Hepatocyte (in vitro differentiated cells): ENCODE results near the gene ZBTB20. TPM values are rescaled to one million over a fixed set of nuclear protein-coding genes. Genes with fewer than 3 reads are reported as not detected.
A peak's percentile ranks its signal among the peaks of the same experiment; 100 is the strongest.

Experiments
- DNase-seq: peaks from one replicate; pipeline ENCODE4 v3.0.0-alpha.2; 2016; ENCODE audit warnings: low spot score
- H2AFZ ChIP-seq: fragments of 200-600 bp; sonication (generic); 2 replicates; pipeline ENCODE4 v1.6.0; 2016; ENCODE audit warnings: antibody characterized with exemption, mild to moderate bottlenecking
- H3K27ac ChIP-seq: fragments of 200-600 bp; sonication (generic); 2 replicates; pipeline ENCODE4 v1.5.1; 2016; ENCODE audit warnings: mild to moderate bottlenecking
- H3K27me3 ChIP-seq: fragments of 200-600 bp; sonication (generic); 2 replicates; pipeline ENCODE4 v1.6.1; 2016
- H3K36me3 ChIP-seq: fragments of 200-600 bp; sonication (generic); replicated peaks from 2 replicates; pipeline ENCODE4 v1.5.1; 2016; ENCODE audit warnings: low read depth; ENCODE audit not compliant: insufficient read depth
- H3K4me1 ChIP-seq: fragments of 200-600 bp; sonication (generic); 2 replicates; pipeline ENCODE4 v1.5.1; 2016; ENCODE audit warnings: mild to moderate bottlenecking, moderate library complexity; ENCODE audit not compliant: insufficient read depth
- H3K4me2 ChIP-seq: fragments of 200-600 bp; sonication (generic); 2 replicates; pipeline ENCODE4 v1.6.0; 2016
- H3K4me3 ChIP-seq: fragments of 200-600 bp; sonication (generic); 2 replicates; pipeline ENCODE4 v1.5.1; 2016; ENCODE audit warnings: mild to moderate bottlenecking
- H3K79me2 ChIP-seq: fragments of 200-600 bp; sonication (generic); 2 replicates; pipeline ENCODE4 v1.6.0; 2017; ENCODE audit warnings: mild to moderate bottlenecking
- H3K9me2 ChIP-seq: fragments of 200-600 bp; sonication (generic); replicated peaks from 2 replicates; pipeline ENCODE4 v1.6.0; 2017; ENCODE audit warnings: mild to moderate bottlenecking; ENCODE audit not compliant: insufficient read depth
- H3K9me3 ChIP-seq: fragments of 200-600 bp; sonication (generic); 2 replicates; pipeline ENCODE4 v1.5.1; 2016; ENCODE audit warnings: low read depth, mild to moderate bottlenecking
- H4K20me1 ChIP-seq: fragments of 200-600 bp; sonication (generic); 2 replicates; pipeline ENCODE4 v1.6.0; 2016; ENCODE audit warnings: mild to moderate bottlenecking; ENCODE audit not compliant: insufficient read depth, poor library complexity, severe bottlenecking
- CTCF ChIP-seq: fragments of 200-600 bp; sonication (generic); IDR thresholded peaks from 2 replicates; pipeline ENCODE4 v1.5.1; 2016; ENCODE audit warnings: antibody characterized with exemption, mild to moderate bottlenecking; ENCODE audit not compliant: poor library complexity
- EZH2 ChIP-seq: fragments of 200-600 bp; sonication (generic); IDR thresholded peaks from 2 replicates; pipeline ENCODE4 v1.6.1; 2016; ENCODE audit warnings: antibody characterized with exemption, mild to moderate bottlenecking, borderline replicate concordance
- EZH2phosphoT487 ChIP-seq: fragments of 200-600 bp; sonication (generic); IDR thresholded peaks from one replicate; pipeline ENCODE4 v1.6.1; 2018; ENCODE audit warnings: antibody characterized with exemption, mild to moderate bottlenecking, low read depth, moderate library complexity; ENCODE audit not compliant: unreplicated experiment, severe bottlenecking
- WGBS: methylation state at CpG from one replicate; pipeline ENCODE4 v1.1.6; 2016; ENCODE audit warnings: low lambda C conversion rate; ENCODE audit errors: missing lambda C conversion rate; 5-methylcytosine and 5-hydroxymethylcytosine counted together
- polyA plus RNA-seq: library from polyadenylated mRNA; unstranded; fragments of >200 nt; fragmentation: Nextera tagmentation; extraction: Ambion mirVana; gene quantifications from 2 replicates; pipeline ENCODE4 v1.2.1, GENCODE V29; 2016
- total RNA-seq: library from RNA; depleted of rRNA; stranded (reverse); fragments of >200 nt; gene quantifications from 2 replicates; pipeline ENCODE4 v1.2.3, GENCODE V29; 2014

The ZBTB20 gene
- total and polyA plus RNA-seq, 2 experiments from 2014 or later, result 25.8 to 28.0 TPM

GRCh38 chr3:114904633-114905032 is 242.5 kb downstream of the ZBTB20 start:
- DNase-seq, result no peak
- H3K27me3 ChIP-seq, result no peaks in the 10 kb centered on the region
- H2AFZ ChIP-seq, result no peak overlapping the region
- peaks cover 5% of the 10 kb centered on the region for H3K4me1 ChIP-seq
- H3K36me3 ChIP-seq, result no peaks in the 10 kb centered on the region
- H3K27ac ChIP-seq, result no peak overlapping the region
- no peaks in the 10 kb centered on the region for H3K9me3 ChIP-seq
- no peaks in the 10 kb centered on the region for H3K79me2 ChIP-seq
- H3K4me3 ChIP-seq, result no peak overlapping the region
- no peak overlapping the region for H3K4me2 ChIP-seq
- H3K9me2 ChIP-seq, result no peaks in the 10 kb centered on the region
- WGBS, result 37% methylated on average over 3 of the region's 3 CpGs
- H4K20me1 ChIP-seq, result no peaks in the 10 kb centered on the region
- TF ChIP-seq EZH2 (no peak), EZH2phosphoT487 (peak; percentile 65), CTCF (no peak)

- Histone ChIP-seq H3K4me1 (peaks cover 5% of the 10 kb centered on the region), H3K4me3 (no peak overlapping the region), H3K9me2 (no peaks in the 10 kb centered on the region), H3K79me2 (no peaks in the 10 kb centered on the region), H3K27me3 (no peaks in the 10 kb centered on the region), H3K9me3 (no peaks in the 10 kb centered on the region), H2AFZ (no peak overlapping the region), H3K27ac (no peak overlapping the region), H3K4me2 (no peak overlapping the region), H3K36me3 (no peaks in the 10 kb centered on the region), H4K20me1 (no peaks in the 10 kb centered on the region)
- DNase-seq, result no peak
- TF ChIP-seq CTCF (no peak), EZH2 (no peak), EZH2phosphoT487 (no peak)
- WGBS, result 37% methylated on average over 1 of the region's 1 CpG
These were observed 243.9 kb downstream of the ZBTB20 start for GRCh38 chr3:114903213-114903612.

GRCh38 chr3:114902691-114903101 is 244.4 kb downstream of the ZBTB20 start:
- DNase-seq, result peak; percentile 8
- no peaks in the 10 kb centered on the region for H3K9me3 ChIP-seq
- H3K4me2 ChIP-seq, result no peak overlapping the region
- H3K27me3 ChIP-seq, result no peaks in the 10 kb centered on the region
- peaks cover 5% of the 10 kb centered on the region for H3K4me1 ChIP-seq
- H3K27ac ChIP-seq, result no peak overlapping the region
- TF ChIP-seq CTCF (no peak), EZH2 (no peak), EZH2phosphoT487 (no peak)
- no peaks in the 10 kb centered on the region for H3K79me2 ChIP-seq
- no peak overlapping the region for H2AFZ ChIP-seq
- H3K9me2 ChIP-seq, result no peaks in the 10 kb centered on the region
- no peaks in the 10 kb centered on the region for H4K20me1 ChIP-seq
- H3K4me3 ChIP-seq, result no peak overlapping the region
- H3K36me3 ChIP-seq, result no peaks in the 10 kb centered on the region

GRCh38 chr3:114900908-114901307 is 246.2 kb downstream of the ZBTB20 start:
- Histone ChIP-seq H3K36me3 (no peaks in the 10 kb centered on the region), H3K9me3 (no peaks in the 10 kb centered on the region), H3K27ac (peak overlapping the region; percentile 36), H3K27me3 (no peaks in the 10 kb centered on the region), H4K20me1 (no peaks in the 10 kb centered on the region), H3K4me2 (peak overlapping the region; percentile 59), H3K9me2 (no peaks in the 10 kb centered on the region), H3K4me3 (no peak overlapping the region), H3K4me1 (peaks cover 5% of the 10 kb centered on the region), H3K79me2 (no peaks in the 10 kb centered on the region), H2AFZ (no peak overlapping the region)
- TF ChIP-seq EZH2, result no peak
- no peak for TF ChIP-seq CTCF
- TF ChIP-seq EZH2phosphoT487, result no peak
- 82% methylated on average over 8 of the region's 8 CpGs for WGBS
- no peak for DNase-seq
